MV-4-11 (cell line): ENCODE results near the gene OARD1.
"Not testable (repeated sequence)": the region's sequence is repeated elsewhere in the genome, so short reads cannot be mapped to it uniquely, and the experiment has no call there.

Experiments used
- DNase-seq: peaks from one replicate; lab custom pipeline; 2025; lab: John Stamatoyannopoulos, UW

Gene OARD1

DNA sequence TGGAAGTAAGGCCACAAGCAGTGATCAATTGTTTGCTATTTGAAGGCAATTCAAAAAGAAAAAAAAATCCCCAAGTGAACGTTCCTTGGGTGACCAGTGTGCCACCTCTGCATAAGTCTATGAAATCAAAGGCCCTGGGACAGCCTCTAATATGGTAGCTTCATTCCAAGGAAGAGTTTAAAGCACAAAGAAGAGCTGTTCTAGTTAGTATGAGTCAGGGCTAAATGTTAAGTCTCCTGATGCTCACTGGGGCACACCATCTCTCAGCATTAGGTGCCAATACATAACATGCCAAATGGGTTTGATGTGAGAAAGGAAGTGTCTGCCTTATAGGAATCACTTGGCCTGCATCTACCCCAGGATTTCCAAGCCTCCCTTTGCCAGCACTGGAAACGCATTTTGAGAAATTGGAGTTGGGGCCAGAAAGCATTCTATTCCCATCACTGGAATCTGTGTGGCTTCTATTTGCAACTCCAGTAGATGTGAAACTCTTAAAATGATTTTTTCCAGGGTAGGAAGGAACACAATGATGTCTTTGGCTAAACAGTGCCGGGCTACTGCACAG, 46.1 kb downstream of the OARD1 start:
- no peak for DNase-seq

DNA sequence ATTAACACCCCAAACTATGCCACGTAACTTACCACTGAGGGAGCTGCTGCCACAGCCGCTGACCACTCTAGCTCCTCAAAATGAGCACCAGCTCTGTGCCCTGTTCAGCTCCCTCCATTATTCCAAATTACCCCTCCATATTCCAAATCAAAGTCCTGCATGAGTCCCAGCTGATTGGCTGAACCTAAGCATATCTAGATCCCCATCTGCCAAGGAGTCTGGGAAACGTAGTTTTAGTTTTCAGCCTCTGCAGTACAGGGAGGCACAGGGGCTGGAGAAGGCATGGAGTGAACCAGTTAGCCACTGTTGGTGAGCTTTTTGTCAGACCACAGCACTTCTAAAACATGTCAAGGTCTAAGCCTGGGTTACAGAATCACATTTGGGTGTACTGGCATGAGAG, 49.0 kb downstream of the OARD1 start:
- no peak for DNase-seq

DNA sequence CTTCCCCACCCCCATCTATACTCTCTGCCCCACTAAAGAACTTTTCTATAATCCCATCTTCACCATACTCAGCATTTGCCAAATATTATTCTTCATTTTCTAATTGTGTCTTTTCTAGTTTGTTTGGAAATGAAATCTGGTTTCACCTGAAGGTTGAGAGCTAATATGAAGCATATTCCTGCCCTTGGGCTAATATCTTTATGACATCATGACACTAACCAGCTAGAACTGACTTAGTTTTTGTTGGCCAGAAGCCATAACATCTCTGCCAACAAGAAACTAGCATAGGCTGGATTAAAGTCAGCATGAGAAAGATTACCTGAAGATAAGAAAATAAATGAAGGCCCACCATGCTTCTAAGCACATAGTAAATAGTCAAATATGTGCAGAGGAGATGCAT, 49.9 kb downstream of the OARD1 start:
- no peak for DNase-seq

DNA sequence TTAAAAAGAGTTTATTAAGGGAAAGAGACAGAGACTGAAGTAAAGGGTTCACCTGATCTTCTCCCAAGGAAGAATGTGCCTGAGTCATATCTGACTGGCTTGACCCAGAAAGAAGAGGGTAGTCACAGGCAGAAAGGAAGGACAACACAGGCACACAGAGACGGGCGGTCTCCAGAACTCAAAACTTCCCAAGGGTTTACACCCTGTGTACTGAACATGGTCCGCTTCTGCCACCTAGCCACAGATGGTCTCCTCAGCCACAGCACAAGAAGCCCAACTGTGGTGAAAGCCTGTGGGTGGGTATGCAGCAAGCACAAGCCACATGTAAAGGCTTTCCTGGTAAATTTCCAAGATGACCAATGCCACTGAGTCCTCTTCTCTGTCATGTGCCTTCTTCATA, 50.3 kb downstream of the OARD1 start:
- peak; percentile 4 for DNase-seq

DNA sequence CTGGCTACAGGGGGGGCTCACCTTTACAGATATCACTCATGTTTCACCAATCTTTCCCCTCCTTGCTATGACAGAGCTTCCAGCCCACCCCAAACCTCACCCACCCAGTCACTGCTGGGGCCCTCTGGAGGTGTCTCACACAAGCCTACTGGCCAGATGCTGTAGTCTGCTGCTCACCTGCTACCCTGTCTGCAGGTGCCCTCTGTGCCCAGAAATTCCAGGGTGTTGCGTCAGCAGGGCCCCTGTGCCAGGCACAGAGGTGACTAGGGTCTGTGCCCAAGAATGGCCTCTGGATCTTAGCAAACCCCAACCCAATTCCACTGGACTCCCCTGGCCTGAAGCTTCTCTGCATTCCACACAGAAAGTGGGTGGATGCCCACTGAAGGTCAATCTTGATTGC, 54.5 kb downstream of the OARD1 start:
- DNase-seq, result no peak

DNA sequence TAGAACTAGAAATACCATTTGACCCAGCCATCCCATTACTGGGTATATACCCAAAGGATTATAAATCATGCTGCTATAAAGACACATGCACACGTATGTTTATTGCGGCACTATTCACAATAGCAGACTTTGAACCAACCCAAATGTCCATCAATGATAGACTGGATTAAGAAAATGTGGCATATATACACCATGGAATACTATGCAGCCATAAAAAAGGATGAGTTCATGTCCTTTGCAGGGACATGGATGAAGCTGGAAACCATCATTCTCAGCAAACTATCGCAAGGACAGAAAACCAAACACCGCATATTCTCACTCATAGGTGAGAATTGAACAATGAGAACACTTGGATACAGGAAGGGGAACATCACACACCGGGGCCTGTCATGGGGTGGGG, 56.3 kb downstream of the OARD1 start:
- not testable (repeated sequence) for DNase-seq

DNA sequence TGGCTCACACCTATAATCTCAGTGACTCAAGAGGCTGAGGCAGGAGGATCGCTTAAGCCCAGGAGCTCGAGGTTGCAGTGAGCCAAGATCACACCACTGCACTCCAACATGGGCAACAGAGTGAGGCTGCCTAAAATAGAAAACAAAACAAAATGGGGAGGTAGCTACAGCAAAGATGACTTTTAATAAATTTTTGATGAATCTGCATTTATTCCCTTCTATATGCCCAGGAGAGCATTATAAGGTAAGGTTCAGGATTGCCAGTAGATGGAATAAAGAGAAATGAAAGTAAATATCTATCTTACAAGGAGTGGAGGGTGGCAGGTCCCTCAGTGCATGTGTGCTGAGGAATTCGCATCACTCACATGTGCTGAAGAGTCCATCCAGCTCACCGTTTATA, 57.4 kb downstream of the OARD1 start:
- no peak for DNase-seq
